ENCODE results near the gene MRPS11.
"Not testable (repeated sequence)": the region's sequence is repeated elsewhere in the genome, so short reads cannot be mapped to it uniquely, and the experiment has no call there.

The MRPS11 gene

GRCh38 chr15:88454867-88455810 lies 12.4 kb upstream of the MRPS11 start:
- DNase-seq (ENCODE audit: low read depth), result no peak
- no peak overlapping the region for H3K4me3 ChIP-seq (ENCODE audit: low read length)
- TF ChIP-seq, protein P1, sequence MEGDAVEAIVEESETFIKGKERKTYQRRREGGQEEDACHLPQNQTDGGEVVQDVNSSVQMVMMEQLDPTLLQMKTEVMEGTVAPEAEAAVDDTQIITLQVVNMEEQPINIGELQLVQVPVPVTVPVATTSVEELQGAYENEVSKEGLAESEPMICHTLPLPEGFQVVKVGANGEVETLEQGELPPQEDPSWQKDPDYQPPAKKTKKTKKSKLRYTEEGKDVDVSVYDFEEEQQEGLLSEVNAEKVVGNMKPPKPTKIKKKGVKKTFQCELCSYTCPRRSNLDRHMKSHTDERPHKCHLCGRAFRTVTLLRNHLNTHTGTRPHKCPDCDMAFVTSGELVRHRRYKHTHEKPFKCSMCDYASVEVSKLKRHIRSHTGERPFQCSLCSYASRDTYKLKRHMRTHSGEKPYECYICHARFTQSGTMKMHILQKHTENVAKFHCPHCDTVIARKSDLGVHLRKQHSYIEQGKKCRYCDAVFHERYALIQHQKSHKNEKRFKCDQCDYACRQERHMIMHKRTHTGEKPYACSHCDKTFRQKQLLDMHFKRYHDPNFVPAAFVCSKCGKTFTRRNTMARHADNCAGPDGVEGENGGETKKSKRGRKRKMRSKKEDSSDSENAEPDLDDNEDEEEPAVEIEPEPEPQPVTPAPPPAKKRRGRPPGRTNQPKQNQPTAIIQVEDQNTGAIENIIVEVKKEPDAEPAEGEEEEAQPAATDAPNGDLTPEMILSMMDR (conservative IDR thresholded peaks at IDR 0.05; ENCODE audit: low read depth, low read length), result peak; percentile 94

DNA sequence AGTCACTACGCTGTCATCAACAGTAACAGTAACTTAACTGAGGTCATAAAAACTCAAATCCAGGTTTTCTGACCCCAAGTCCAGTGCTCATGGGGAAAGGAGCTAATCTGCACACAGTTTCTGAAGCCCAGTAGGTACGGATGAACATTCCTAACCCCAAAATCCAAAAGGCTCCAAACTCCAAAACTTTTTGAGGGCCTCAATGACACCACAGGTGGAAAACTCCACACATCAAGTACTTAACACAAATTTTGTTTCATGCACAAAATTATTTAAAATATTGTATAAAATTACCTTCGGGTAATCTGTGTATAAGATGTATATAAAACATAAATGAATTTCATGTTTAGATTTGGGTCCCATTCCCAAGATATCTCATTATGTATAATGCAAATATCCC lies 10.8 kb upstream of the MRPS11 start:
- DNase-seq (ENCODE audit: low read depth), result no peak
- TF ChIP-seq, protein P1 (conservative IDR thresholded peaks at IDR 0.05; ENCODE audit: low read depth, low read length), result no peak
- no peak overlapping the region for H3K4me3 ChIP-seq (ENCODE audit: low read length)

DNA sequence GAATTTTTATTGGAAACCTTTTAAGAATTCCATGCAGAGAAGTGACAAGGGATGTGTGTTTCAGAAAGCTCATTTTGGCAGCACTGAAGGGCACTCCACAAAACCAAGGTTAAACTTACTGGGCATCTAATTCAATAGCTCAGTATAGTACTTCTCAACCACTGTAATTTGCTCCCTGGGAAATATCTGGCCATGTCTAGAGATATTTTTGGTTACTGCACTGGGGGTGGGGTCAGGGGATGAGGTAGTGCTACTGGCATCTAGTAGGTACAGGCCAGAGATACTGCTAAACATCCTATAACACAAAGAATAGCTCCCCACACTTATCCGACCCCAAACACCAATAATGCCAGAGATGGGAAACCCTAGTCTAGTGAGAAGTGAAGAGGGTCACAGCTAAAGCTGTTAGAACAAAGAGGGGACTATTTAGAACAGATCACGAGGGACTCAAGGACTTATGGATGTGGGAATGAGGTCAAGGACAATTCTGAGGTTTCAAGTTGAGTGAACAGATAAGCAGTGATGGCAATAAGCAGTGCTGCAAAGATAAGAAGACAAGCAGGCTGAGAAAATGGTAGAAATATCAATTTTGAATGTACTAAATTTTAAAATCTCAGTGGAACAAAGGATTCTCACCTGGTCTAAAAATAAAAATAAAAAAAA lies 3.5 kb upstream of the MRPS11 start:
- TF ChIP-seq, protein P1 (conservative IDR thresholded peaks at IDR 0.05; ENCODE audit: low read depth, low read length), result no peak
- H3K4me3 ChIP-seq (ENCODE audit: low read length), result no peak overlapping the region
- no peak for DNase-seq (ENCODE audit: low read depth)

- TF ChIP-seq, protein P1 (conservative IDR thresholded peaks at IDR 0.05; ENCODE audit: low read depth, low read length), result no peak
- H3K4me3 ChIP-seq (ENCODE audit: low read length), result no peak overlapping the region
- no peak for DNase-seq (ENCODE audit: low read depth)
Measured at GRCh38 chr15:88465633-88466224, 1.8 kb upstream of the MRPS11 start.

GRCh38 chr15:88467935-88468528 lies 524 bp downstream of the MRPS11 start:
- peak overlapping the region; percentile 96 for H3K4me3 ChIP-seq (ENCODE audit: low read length)
- TF ChIP-seq, protein P1 (conservative IDR thresholded peaks at IDR 0.05; ENCODE audit: low read depth, low read length), result peak; percentile 48
- no peak for DNase-seq (ENCODE audit: low read depth)

- peak overlapping the region; percentile 96 for H3K4me3 ChIP-seq (ENCODE audit: low read length)
- not testable (repeated sequence) for DNase-seq (ENCODE audit: low read depth)
Measured at GRCh38 chr15:88468721-88469120, 1.2 kb downstream of the MRPS11 start.

DNA sequence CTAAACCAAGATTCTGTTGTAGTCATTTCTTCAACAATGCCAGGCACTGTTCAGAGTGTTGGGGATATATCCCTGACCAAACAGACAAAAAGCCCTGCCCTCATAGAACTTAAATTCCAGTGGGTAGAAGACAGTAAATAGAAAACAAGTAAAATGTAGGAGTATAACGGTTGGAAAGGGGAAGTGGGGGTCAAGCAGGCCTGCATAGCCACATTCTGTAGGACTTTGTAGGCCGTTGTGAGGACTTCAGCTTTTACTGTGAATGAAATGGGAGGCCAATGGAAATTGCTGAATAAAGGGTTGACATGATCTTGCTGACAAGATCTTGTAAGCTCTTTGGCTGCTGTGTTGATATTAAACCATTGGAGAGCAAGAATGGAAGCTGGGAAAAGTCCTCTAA lies 1.8 kb downstream of the MRPS11 start:
- DNase-seq (ENCODE audit: low read depth), result no peak

More for the DNA sequence above, 1.8 kb downstream of the MRPS11 start:
- TF ChIP-seq, protein P1 (conservative IDR thresholded peaks at IDR 0.05; ENCODE audit: low read depth, low read length), result no peak
- H3K4me3 ChIP-seq (ENCODE audit: low read length), result no peak overlapping the region

All from retinal pigment epithelial cell (primary cell).